ENCODE results near the gene MID2.

DNA sequence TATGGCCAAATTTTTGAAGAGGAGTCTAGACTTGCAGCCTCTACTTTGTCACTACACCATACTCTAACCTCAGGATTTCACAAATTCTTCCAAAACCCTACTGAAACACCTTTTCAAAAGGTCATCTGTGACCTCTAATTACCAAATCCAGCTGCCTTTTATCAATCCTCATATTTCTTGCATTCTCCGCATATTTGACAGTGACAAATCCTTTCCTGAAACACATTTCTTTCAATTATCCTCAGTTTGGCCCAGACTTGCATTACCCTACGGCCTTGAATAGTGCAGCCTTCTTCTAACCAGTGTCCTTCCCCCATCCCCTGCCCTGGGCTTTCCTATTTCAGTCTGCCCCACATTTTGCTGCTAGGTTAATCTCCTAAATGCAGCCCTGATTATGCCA is 25.5 kb downstream of the MID2 start:
- TF ChIP-seq POLR2A (IDR thresholded peaks at IDR 0.05; ENCODE audit: low read length) (no peak), GATA1 (IDR thresholded peaks at IDR 0.05; ENCODE audit: low read depth, low read length) (no peak)

All from erythroblast (primary cell).